DOHH2 (cell line): ENCODE results near the gene SEPTIN5.

Source experiments
- H3F3A ChIP-seq: fragments of 200-600 bp; sonication (generic), shearing (Covaris generic); 2 replicates; pipeline ENCODE4 v1.6.0; 2016; ENCODE audit warnings: antibody characterized with exemption, mild to moderate bottlenecking; ENCODE audit not compliant: control insufficient read depth, insufficient read depth
- H3K27ac ChIP-seq: fragments of 200-600 bp; sonication (generic); 2 replicates; pipeline ENCODE4 v1.5.1; 2014; ENCODE audit warnings: low read depth, mild to moderate bottlenecking, low read length, moderate library complexity
- H3K27me3 ChIP-seq: fragments of 200-600 bp; sonication (generic); 2 replicates; pipeline ENCODE4 v1.6.1; 2014; ENCODE audit warnings: mild to moderate bottlenecking, low read length, mixed read lengths; ENCODE audit not compliant: control insufficient read depth
- H3K36me3 ChIP-seq: fragments of 200-600 bp; sonication (generic); 2 replicates; pipeline ENCODE4 v1.6.1; 2014; ENCODE audit warnings: mild to moderate bottlenecking, low read length, moderate library complexity, mixed read lengths; ENCODE audit not compliant: control insufficient read depth
- H3K4me1 ChIP-seq: fragments of 200-600 bp; sonication (generic); 2 replicates; pipeline ENCODE4 v1.6.1; 2014; ENCODE audit warnings: mild to moderate bottlenecking, low read length, mixed read lengths; ENCODE audit not compliant: control insufficient read depth
- H3K4me2 ChIP-seq: fragments of 200-600 bp; sonication (generic); 2 replicates; pipeline ENCODE4 v1.6.0; 2014; ENCODE audit warnings: mild to moderate bottlenecking, low read length, moderate library complexity
- H3K4me3 ChIP-seq: fragments of 200-600 bp; sonication (generic); 2 replicates; pipeline ENCODE4 v1.5.1; 2014; ENCODE audit warnings: mild to moderate bottlenecking, low read length, mixed read lengths
- H3K79me2 ChIP-seq: fragments of 200-600 bp; sonication (generic); 2 replicates; pipeline ENCODE4 v1.6.1; 2014; ENCODE audit warnings: mild to moderate bottlenecking, low read length, mixed read lengths; ENCODE audit not compliant: control insufficient read depth
- H3K9me2 ChIP-seq: fragments of 200-600 bp; sonication (generic); replicated peaks from 2 replicates; pipeline ENCODE4 v1.6.1; 2014; ENCODE audit warnings: mild to moderate bottlenecking, low read length, mixed read lengths; ENCODE audit not compliant: control insufficient read depth
- H3K9me3 ChIP-seq: fragments of 200-600 bp; sonication (generic); 2 replicates; pipeline ENCODE4 v1.6.1; 2014; ENCODE audit warnings: antibody characterized with exemption, low read length, mixed read lengths; ENCODE audit not compliant: control insufficient read depth, insufficient read depth
- H4K20me1 ChIP-seq: fragments of 200-600 bp; sonication (generic); 2 replicates; pipeline ENCODE4 v1.6.0; 2014; ENCODE audit warnings: low read depth, mild to moderate bottlenecking, antibody characterized with exemption, low read length, moderate library complexity; ENCODE audit not compliant: control insufficient read depth, insufficient read depth
- EZH2phosphoT487 ChIP-seq: fragments of 200-600 bp; sonication (generic); IDR thresholded peaks from 2 replicates; pipeline ENCODE4 v1.6.1; 2017; ENCODE audit warnings: borderline replicate concordance, mild to moderate bottlenecking, antibody characterized with exemption, low read length, moderate library complexity, mixed read lengths
- TF ChIP-seq, protein P1 (sequence below): fragments of 200-600 bp; sonication (generic); IDR thresholded peaks from one replicate; pipeline ENCODE4 v1.5.1; 2014; ENCODE audit warnings: antibody characterized with exemption, mild to moderate bottlenecking, low read depth, low read length; ENCODE audit not compliant: poor library complexity, severe bottlenecking

The SEPTIN5 gene

DNA sequence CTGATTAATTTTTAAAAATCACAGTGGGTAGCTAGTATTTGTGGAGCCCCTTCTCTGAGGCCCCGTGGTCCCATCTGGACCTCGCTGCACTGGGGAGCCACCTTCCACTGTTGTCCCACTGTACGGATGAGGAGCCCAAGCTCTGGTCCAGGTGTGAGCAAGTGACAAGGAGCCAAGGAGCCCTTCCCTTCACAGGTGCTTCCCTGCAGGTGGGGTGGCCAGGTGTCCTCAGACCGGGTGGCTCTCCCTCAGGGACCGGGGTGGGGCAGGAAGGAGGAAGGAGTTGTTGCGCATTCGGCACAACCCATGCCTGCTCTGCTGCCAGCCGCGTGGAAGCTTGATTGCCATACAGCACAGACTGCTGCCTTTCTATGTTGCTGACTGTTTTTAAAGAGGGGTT lies 10.4 kb upstream of the SEPTIN5 start:
- Histone ChIP-seq H3K9me3 (no peaks in the 10 kb centered on the region), H3K4me3 (no peak overlapping the region), H3K4me1 (no peaks in the 10 kb centered on the region), H3K79me2 (no peaks in the 10 kb centered on the region), H3K27me3 (no peaks in the 10 kb centered on the region), H3K27ac (no peak overlapping the region), H3K36me3 (no peaks in the 10 kb centered on the region), H3F3A (no peaks in the 10 kb centered on the region), H3K9me2 (no peaks in the 10 kb centered on the region), H4K20me1 (no peaks in the 10 kb centered on the region), H3K4me2 (no peak overlapping the region)
- no peak for TF ChIP-seq EZH2phosphoT487
- TF ChIP-seq, protein P1, sequence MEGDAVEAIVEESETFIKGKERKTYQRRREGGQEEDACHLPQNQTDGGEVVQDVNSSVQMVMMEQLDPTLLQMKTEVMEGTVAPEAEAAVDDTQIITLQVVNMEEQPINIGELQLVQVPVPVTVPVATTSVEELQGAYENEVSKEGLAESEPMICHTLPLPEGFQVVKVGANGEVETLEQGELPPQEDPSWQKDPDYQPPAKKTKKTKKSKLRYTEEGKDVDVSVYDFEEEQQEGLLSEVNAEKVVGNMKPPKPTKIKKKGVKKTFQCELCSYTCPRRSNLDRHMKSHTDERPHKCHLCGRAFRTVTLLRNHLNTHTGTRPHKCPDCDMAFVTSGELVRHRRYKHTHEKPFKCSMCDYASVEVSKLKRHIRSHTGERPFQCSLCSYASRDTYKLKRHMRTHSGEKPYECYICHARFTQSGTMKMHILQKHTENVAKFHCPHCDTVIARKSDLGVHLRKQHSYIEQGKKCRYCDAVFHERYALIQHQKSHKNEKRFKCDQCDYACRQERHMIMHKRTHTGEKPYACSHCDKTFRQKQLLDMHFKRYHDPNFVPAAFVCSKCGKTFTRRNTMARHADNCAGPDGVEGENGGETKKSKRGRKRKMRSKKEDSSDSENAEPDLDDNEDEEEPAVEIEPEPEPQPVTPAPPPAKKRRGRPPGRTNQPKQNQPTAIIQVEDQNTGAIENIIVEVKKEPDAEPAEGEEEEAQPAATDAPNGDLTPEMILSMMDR = no peak

DNA sequence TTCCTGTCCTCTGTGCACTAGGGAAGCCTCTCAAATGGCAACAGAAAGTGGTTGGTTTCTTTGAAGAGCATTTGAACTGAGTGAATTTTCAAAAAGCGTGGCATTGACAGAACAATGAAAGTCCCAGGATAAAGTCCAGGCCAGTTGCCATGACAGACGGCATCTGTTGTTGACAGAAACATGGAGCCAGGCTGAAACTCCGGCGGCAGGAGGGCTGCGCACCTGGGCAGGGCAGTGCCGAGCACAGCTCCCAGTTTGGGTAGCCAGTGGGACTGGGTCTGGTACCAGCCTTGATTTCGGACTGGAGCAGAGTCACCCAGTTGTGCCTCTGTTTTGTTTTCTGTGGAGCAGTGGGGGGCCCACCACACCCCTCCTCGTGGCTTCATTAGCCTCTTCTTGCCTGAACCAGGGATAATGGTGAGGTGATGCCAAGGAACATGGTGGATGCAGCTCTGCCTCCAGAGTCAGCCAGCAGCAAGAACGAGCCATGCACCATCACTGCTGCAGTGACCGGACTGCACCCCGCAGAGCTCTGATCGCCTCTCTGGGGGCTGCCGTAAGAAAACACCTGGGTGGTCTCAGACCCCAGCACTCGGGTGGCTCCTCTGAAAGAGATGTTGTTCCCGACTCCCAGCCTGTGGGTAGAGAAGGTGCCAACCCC lies 9.8 kb upstream of the SEPTIN5 start:
- Histone ChIP-seq H3F3A (no peaks in the 10 kb centered on the region), H3K9me2 (no peaks in the 10 kb centered on the region), H3K4me1 (no peaks in the 10 kb centered on the region), H3K27ac (no peak overlapping the region), H3K27me3 (no peaks in the 10 kb centered on the region), H3K9me3 (no peaks in the 10 kb centered on the region), H3K36me3 (no peaks in the 10 kb centered on the region), H3K79me2 (no peaks in the 10 kb centered on the region), H3K4me2 (no peak overlapping the region), H4K20me1 (no peaks in the 10 kb centered on the region), H3K4me3 (no peak overlapping the region)
- TF ChIP-seq EZH2phosphoT487 = no peak
- TF ChIP-seq, protein P1 = no peak

DNA sequence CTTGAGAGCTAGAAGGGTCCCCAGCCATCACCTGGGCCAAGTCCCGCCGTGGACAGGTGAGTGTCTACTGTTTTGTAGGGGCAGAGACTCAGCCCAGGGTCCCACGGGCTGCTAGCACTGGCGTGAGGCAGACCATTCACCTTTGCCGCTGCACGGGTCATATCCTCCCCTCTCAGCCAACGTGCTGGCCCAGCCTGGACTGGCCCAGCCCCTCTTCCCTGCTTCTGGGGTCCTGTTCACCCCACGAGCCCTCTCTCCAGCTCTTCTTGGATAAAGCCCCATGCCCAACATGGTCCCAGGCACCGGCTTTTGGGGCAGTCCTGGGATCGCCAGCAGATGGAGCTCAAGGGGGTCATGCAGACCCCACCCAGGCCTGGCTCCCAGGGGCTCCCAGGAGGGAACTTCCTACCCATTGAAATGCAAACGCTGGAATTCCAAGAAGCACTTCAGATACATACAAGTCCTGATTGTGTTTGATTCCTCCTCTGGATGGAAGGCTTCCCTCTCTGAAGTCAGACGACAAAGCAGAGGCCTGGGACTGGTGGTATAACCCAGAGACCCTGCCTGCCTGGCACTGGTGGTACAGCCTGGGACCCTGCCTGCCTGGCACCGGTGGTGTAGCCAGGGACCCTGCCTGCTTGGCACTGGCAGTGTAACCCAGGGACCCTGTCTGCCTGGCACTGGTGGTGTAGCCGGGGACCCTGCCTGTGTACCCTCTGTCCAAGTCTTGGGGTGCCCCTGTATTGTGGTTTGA lies 8.9 kb upstream of the SEPTIN5 start:
- Histone ChIP-seq H3K36me3 (no peaks in the 10 kb centered on the region), H3K4me2 (no peak overlapping the region), H3F3A (no peaks in the 10 kb centered on the region), H3K4me1 (no peaks in the 10 kb centered on the region), H3K27ac (no peak overlapping the region), H3K9me3 (no peaks in the 10 kb centered on the region), H3K79me2 (no peaks in the 10 kb centered on the region), H3K4me3 (no peak overlapping the region), H4K20me1 (no peaks in the 10 kb centered on the region), H3K27me3 (no peaks in the 10 kb centered on the region), H3K9me2 (no peaks in the 10 kb centered on the region)
- no peak for TF ChIP-seq EZH2phosphoT487
- TF ChIP-seq, protein P1 = no peak
